GM12878 (cell line): Measurements from ENCODE around the gene LOXL3. TPM values are rescaled to one million over a fixed set of nuclear protein-coding genes. Genes with fewer than 3 reads are reported as not detected.

Source experiments
- ATAC-seq: fragments of 200-7000 bp; cut with Tn5 transposase; 3 replicates; pipeline ENCODE4 v1.9.1; 2020; ENCODE audit warnings: mild to moderate bottlenecking, moderate library complexity
- BruUV-seq: library from RNA; stranded (reverse); fragments of 400-500 nt; replicated peaks from 2 replicates; lab custom pipeline; 2021; lab: Mats Ljungman, UMichigan
- CTCF ChIA-PET: fragments of 300-600 bp; sonication (Branson Sonifier 250); formaldehyde crosslinking; extraction: SDS; loops from one replicate; lab custom pipeline; 2021; ENCODE audit warnings: inconsistent platforms; lab: Yijun Ruan, JAX
- POLR2A ChIA-PET: fragments of 350-600 bp; formaldehyde crosslinking; extraction: SDS; loops from one replicate; lab custom pipeline; 2021; ENCODE audit warnings: inconsistent platforms; lab: Charles Lee
- RAD21 ChIA-PET: fragments of 300-600 bp; sonication (Branson Sonifier 250); formaldehyde crosslinking; loops from one replicate; lab custom pipeline; 2023; ENCODE audit warnings: antibody characterized with exemption; ENCODE audit not compliant: unreplicated experiment; lab: Charles Lee
- SMC1A ChIA-PET: fragments of 300-600 bp; sonication (Branson Sonifier 250); formaldehyde crosslinking; loops from one replicate; lab custom pipeline; 2023; ENCODE audit not compliant: unreplicated experiment, uncharacterized antibody; lab: Charles Lee
- DNase-seq: peaks from one replicate; pipeline ENCODE4 v3.0.0-alpha.2; 2011; ENCODE audit warnings: low read depth, low spot score
- FAIRE-seq: peaks from 3 replicates; lab custom pipeline; 2011; peaks lifted over from hg19 to GRCh38; lab: Jason Lieb, UNC
- H2AFZ ChIP-seq: 2 replicates; pipeline ENCODE4 v1.6.0; 2011; ENCODE audit warnings: low read depth, low read length, control low read depth; ENCODE audit not compliant: control insufficient read depth
- H3K27ac ChIP-seq: 2 replicates; pipeline ENCODE4 v1.5.1; 2011; ENCODE audit warnings: control low read depth; ENCODE audit not compliant: control insufficient read depth, insufficient read depth
- H3K27me3 ChIP-seq, 2 experiments: replicated peaks in 1 of 2; 2 replicates each; pipeline versions ENCODE4 v1.6.0 to v1.6.1; 2011; ENCODE audit warnings: low read length in 1 of 2; ENCODE audit not compliant: control insufficient read depth in 2 of 2, insufficient read depth in 2 of 2
- H3K36me3 ChIP-seq, 2 experiments: 2 replicates each; pipeline ENCODE4 v1.5.1; 2011; ENCODE audit warnings: low read length in 1 of 2; ENCODE audit not compliant: control insufficient read depth in 2 of 2, insufficient read depth in 2 of 2
- H3K4me1 ChIP-seq: 2 replicates; pipeline ENCODE4 v1.6.1; 2011; ENCODE audit warnings: mild to moderate bottlenecking, low read length, moderate library complexity, mixed read lengths; ENCODE audit not compliant: control insufficient read depth, insufficient read depth
- H3K4me2 ChIP-seq: 2 replicates; pipeline ENCODE4 v1.6.0; 2011; ENCODE audit warnings: control low read depth; ENCODE audit not compliant: control insufficient read depth, insufficient read depth
- H3K4me3 ChIP-seq: fragments of 200-600 bp; sonication (generic); 2 replicates; pipeline ENCODE4 v1.5.1; 2016
- H3K79me2 ChIP-seq: 2 replicates; pipeline ENCODE4 v1.6.0; 2011; ENCODE audit warnings: low read length; ENCODE audit not compliant: control insufficient read depth, insufficient read depth
- H3K9ac ChIP-seq: 2 replicates; pipeline ENCODE4 v1.8.0; 2011; ENCODE audit warnings: low read length, control low read depth, mixed read lengths; ENCODE audit not compliant: control insufficient read depth, insufficient read depth
- H3K9me3 ChIP-seq: replicated peaks from 3 replicates; pipeline ENCODE4 v1.5.1; 2011; ENCODE audit warnings: mild to moderate bottlenecking, low read length; ENCODE audit not compliant: control insufficient read depth, insufficient read depth
- H4K20me1 ChIP-seq: 2 replicates; pipeline ENCODE4 v1.6.0; 2011; ENCODE audit not compliant: control insufficient read depth, insufficient read depth
- ATF3 ChIP-seq: IDR thresholded peaks from 2 replicates; pipeline ENCODE4 v1.6.1; 2011; ENCODE audit warnings: low read depth, mild to moderate bottlenecking, low read length, moderate library complexity, borderline replicate concordance; ENCODE audit errors: extremely low read depth
- BMI1 ChIP-seq: fragments of 450-650 bp; IDR thresholded peaks from 2 replicates; pipeline ENCODE4 v1.6.1; 2016; ENCODE audit warnings: mild to moderate bottlenecking, moderate library complexity, borderline replicate concordance
- FOXM1 ChIP-seq: IDR thresholded peaks from 2 replicates; pipeline ENCODE4 v1.6.1; 2012; ENCODE audit warnings: low read depth, mild to moderate bottlenecking, inconsistent platforms, low read length, moderate library complexity
- IRF4 ChIP-seq: IDR thresholded peaks from 2 replicates; pipeline ENCODE4 v1.6.1; 2011; ENCODE audit warnings: low read depth, low read length
- MLLT1 ChIP-seq: fragments of 450-650 bp; IDR thresholded peaks from 2 replicates; pipeline ENCODE4 v1.6.1; 2016; ENCODE audit warnings: mild to moderate bottlenecking
- MTA3 ChIP-seq: IDR thresholded peaks from 2 replicates; pipeline ENCODE4 v1.6.1; 2012; ENCODE audit warnings: low read length, inconsistent platforms, borderline replicate concordance
- MYB ChIP-seq: fragments of 150-350 bp; IDR thresholded peaks from 2 replicates; pipeline ENCODE4 v1.6.1; 2014; ENCODE audit warnings: mild to moderate bottlenecking, low read depth, low read length, borderline replicate concordance
- NFIC ChIP-seq: IDR thresholded peaks from 2 replicates; pipeline ENCODE4 v1.6.1; 2012; ENCODE audit warnings: low read depth, mild to moderate bottlenecking, inconsistent platforms, low read length, moderate library complexity
- NR2F1 ChIP-seq: fragments of 450-650 bp; conservative IDR thresholded peaks from 2 replicates; pipeline ENCODE4 v1.6.1; 2017; ENCODE audit warnings: mild to moderate bottlenecking
- PBX3 ChIP-seq: IDR thresholded peaks from 2 replicates; pipeline ENCODE4 v1.6.1; 2011; ENCODE audit warnings: mild to moderate bottlenecking, low read depth, low read length, moderate library complexity; ENCODE audit not compliant: insufficient replicate concordance
- PML ChIP-seq: IDR thresholded peaks from 2 replicates; pipeline ENCODE4 v1.6.1; 2012; ENCODE audit warnings: low read length, inconsistent platforms
- POLR2A ChIP-seq: IDR thresholded peaks from 2 replicates; pipeline ENCODE4 v1.6.1; 2011; ENCODE audit warnings: low read depth, mild to moderate bottlenecking, low read length
- RELA ChIP-seq: fragments of 450-650 bp; IDR thresholded peaks from 2 replicates; pipeline ENCODE4 v1.8.0; 2014; ENCODE audit warnings: borderline replicate concordance; ENCODE audit not compliant: partially characterized antibody
- TBL1XR1 ChIP-seq: IDR thresholded peaks from 2 replicates; pipeline ENCODE4 v1.6.1; 2012; ENCODE audit warnings: low read depth, low read length, improper control_type of control experiment
- YBX1 ChIP-seq: fragments of 450-650 bp; IDR thresholded peaks from 2 replicates; pipeline ENCODE4 v1.6.1; 2016; ENCODE audit warnings: antibody characterized with exemption
- WGBS: methylation state at CpG from one replicate; pipeline ENCODE4 v1.1.6; 2016; ENCODE audit warnings: low lambda C conversion rate; ENCODE audit not compliant: insufficient replicate concordance, insufficient coverage; ENCODE audit errors: missing lambda C conversion rate; 5-methylcytosine and 5-hydroxymethylcytosine counted together
- in situ Hi-C: fragments of 300-500 bp; cut with MboI; formaldehyde crosslinking; loops from 9 replicates; pipeline ENCODE4 v1.14.3; 2018; ENCODE audit warnings: mixed read lengths
- intact Hi-C: fragments of 100-400 bp; cut with micrococcal nuclease; formaldehyde crosslinking; loops from one replicate; pipeline ENCODE4 v1.14.2; 2022; ENCODE audit not compliant: unreplicated experiment
- polyA plus RNA-seq, 11 experiments: library from polyadenylated mRNA; depleted of rRNA in 4 of 11; unstranded in 6 of 11; stranded (reverse) in 5 of 11; fragments of >200 nt; fragmentation: Nextera tagmentation in 4 of 11; fragmentation: Illumina TruSeq in 1 of 11; extraction: Ambion mirVana in 4 of 11; extraction: Trizol in 1 of 11; gene quantifications; 1 replicate in 1 of 11; 2 replicates in 10 of 11; pipeline versions ENCODE4 v1.2.1 to v1.2.3, GENCODE V29; 2011 to 2016; ENCODE audit warnings: inconsistent platforms in 2 of 11, missing spikeins in 2 of 11, low read depth in 1 of 11
- total RNA-seq, 4 experiments: library from RNA; depleted of rRNA in 3 of 4; stranded (reverse); fragments of >200 nt in 3 of 4; fragmentation: Illumina TruSeq in 1 of 4; extraction: Trizol in 1 of 4; gene quantifications; 2 replicates each; pipeline versions ENCODE4 v1.2.1 to v1.2.3, GENCODE V29; 2013 to 2021

Gene LOXL3
- total and polyA plus RNA-seq, 10 of the 15 experiments (the other 5 are each of a cell fraction or from before 2014, with no cell fraction given), result 6.2 to 40.9 (median 23.3) TPM

GRCh38 chr2:74556831-74557370 lies 3.2 kb upstream of the LOXL3 start:
- SMC1A ChIA-PET, result interaction anchor here (0.7 to 4.8 kb wide), 7 partner anchors 10 to 74 kb away, joined by 3 to 42 read pairs (median 4); partner anchors contain the start of genes CCDC142, LBX2 and TTC31
- no TSS peak for BruUV-seq

GRCh38 chr2:74556159-74556558 lies 2.4 kb upstream of the LOXL3 start:
- H3K9me3 ChIP-seq, result no peaks in the 10 kb centered on the region; the same call in 2 of the 3 replicates
- intact Hi-C loops, result no loop called here
- H3K4me1 ChIP-seq, result peaks cover 22% of the 10 kb centered on the region
- no peaks in the 10 kb centered on the region for H3K27me3 ChIP-seq
- H3K36me3 ChIP-seq, result peaks cover 1 to 11% of the 10 kb centered on the region in 2 experiments; a peak in 2 of 4 replicates
- H3K4me2 ChIP-seq, result peak overlapping the region; percentile 91
- H2AFZ ChIP-seq, result no peak overlapping the region
- ChIA-PET POLR2A (interaction anchor here (17.8 kb wide), 1 partner anchor 20 kb away, joined by 441 read pairs; no protein-coding TSS in a partner anchor), SMC1A (interaction anchor here (0.9 to 4.8 kb wide), 6 partner anchors 10 to 31 kb away, joined by 3 to 42 read pairs (median 5); partner anchors contain the start of genes AUP1 and HTRA2), CTCF (interaction anchor here (1.8 to 8.5 kb wide), 3 partner anchors 11 to 30 kb away, joined by 3 to 115 read pairs (median 18); no protein-coding TSS in a partner anchor), RAD21 (interaction anchor here (1.4 kb wide), 1 partner anchor 116 kb away, joined by 3 read pairs; no protein-coding TSS in a partner anchor)
- no peak for ATAC-seq
- no peak for DNase-seq
- peak overlapping the region; percentile 95 for H3K4me3 ChIP-seq
- H3K79me2 ChIP-seq, result peaks cover 56% of the 10 kb centered on the region
- in situ Hi-C loops, result no loop called here
- peak overlapping the region; percentile 96; the same call in 1 of the 2 replicates for H3K9ac ChIP-seq
- BruUV-seq, result no TSS peak
- WGBS, result 91% methylated on average over 14 of the region's 14 CpGs
- H4K20me1 ChIP-seq, result no peaks in the 10 kb centered on the region
- H3K27ac ChIP-seq, result peak overlapping the region; percentile 93; the same call in 1 of the 2 replicates
- FAIRE-seq, result no peak
- TF ChIP-seq NR2F1 (no peak), BMI1 (no peak), TBL1XR1 (no peak), MTA3 (no peak), RELA (no peak), MLLT1 (no peak), IRF4 (no peak), ATF3 (no peak), MYB (no peak), YBX1 (no peak), PBX3 (no peak)

More at GRCh38 chr2:74556831-74557370, 3.2 kb upstream of the LOXL3 start:
- DNase-seq, result no peak
- 93% methylated on average over 6 of the region's 6 CpGs for WGBS
- Histone ChIP-seq H3K4me3 (peak overlapping the region; percentile 95; the same call in 1 of the 2 replicates), H3K27ac (no peak overlapping the region), H3K36me3 (peaks cover 1 to 11% of the 10 kb centered on the region in 2 experiments; a peak in 2 of 4 replicates), H2AFZ (no peak overlapping the region), H3K79me2 (peaks cover 49% of the 10 kb centered on the region), H4K20me1 (no peaks in the 10 kb centered on the region), H3K4me2 (peak overlapping the region; percentile 91), H3K9ac (no peak overlapping the region), H3K9me3 (no peaks in the 10 kb centered on the region; the same call in 2 of the 3 replicates), H3K4me1 (peaks cover 22% of the 10 kb centered on the region), H3K27me3 (no peaks in the 10 kb centered on the region)
- ATAC-seq, result no peak
- RAD21 ChIA-PET, result interaction anchor here (1.4 kb wide), 1 partner anchor 117 kb away, joined by 3 read pairs; no protein-coding TSS in a partner anchor
- no peak for FAIRE-seq
- TF ChIP-seq POLR2A (0 out of 2 replicates have a peak, but pooled peaks have one; percentile 39), FOXM1 (no peak), PML (no peak), NFIC (no peak)
- CTCF ChIA-PET, result interaction anchor here (1.1 to 8.5 kb wide), 6 partner anchors 10 to 31 kb away, joined by 3 to 115 read pairs (median 6); no protein-coding TSS in a partner anchor
- POLR2A ChIA-PET, result interaction anchor here (17.8 kb wide), 1 partner anchor 19 kb away, joined by 441 read pairs; no protein-coding TSS in a partner anchor
- in situ Hi-C loops, result no loop called here
- intact Hi-C loops, result no loop called here
